ENCODE measurements around the gene CRIP1. TPM values are rescaled to one million over a fixed set of nuclear protein-coding genes. Genes with fewer than 3 reads are reported as not detected.

CRIP1 gene
- total and polyA plus RNA-seq, 4 donors = 72.8 to 465 (median 301) TPM

DNA sequence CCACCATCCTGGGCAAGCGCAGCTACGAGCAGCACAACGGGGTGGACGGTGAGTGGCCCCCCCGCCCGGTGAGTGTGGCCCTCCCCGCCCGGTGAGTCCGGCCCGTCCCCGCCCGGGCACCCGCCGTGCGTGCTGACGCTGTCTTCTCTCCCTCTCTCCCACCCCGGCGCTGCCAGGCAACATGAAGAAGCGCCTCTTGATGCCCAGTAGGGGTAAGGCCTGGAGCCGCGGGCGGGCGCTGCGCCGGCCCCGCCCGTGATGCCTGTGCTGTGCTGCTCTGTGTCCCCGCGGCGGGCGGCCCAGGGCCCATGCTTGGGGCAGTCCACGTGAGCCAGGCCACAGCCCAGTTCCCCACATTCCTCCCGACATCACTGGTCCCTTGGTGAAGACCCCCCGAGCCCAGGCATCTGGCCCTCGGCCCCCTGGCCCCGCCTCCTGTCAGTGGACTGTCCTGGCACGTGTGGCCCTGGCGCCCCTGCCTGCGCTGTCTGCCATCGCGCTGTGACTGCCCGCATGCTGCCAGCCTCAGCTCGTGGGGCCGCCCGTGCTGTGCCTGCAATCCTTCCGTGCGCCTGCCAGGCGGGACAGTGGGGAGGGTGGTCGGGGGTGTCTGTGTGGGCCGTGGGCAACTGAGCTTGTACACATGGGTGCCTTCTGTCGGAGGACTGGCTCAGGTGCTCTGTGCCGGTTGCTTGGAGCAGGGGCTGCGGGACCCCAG lies 20.0 kb upstream of the CRIP1 start:
- WGBS, 2 donors = 90 to 92% methylated on average over 50 to 53 of the region's 53 CpGs
- no peak overlapping the region for H3K9ac ChIP-seq (ENCODE audit: insufficient read depth in 1 of 2, low read length in 2 of 2)
- peak overlapping the region; percentile 7 to 91 for H3K27ac ChIP-seq (ENCODE audit: low read depth in 1 of 2, low read length in 1 of 2)
- no peaks in the 10 kb centered on the region for H3K27me3 ChIP-seq (ENCODE audit: control insufficient read depth in 3 of 3, insufficient read depth in 3 of 3, low read length in 2 of 3)
- no peak for TF ChIP-seq CTCF (IDR thresholded peaks at IDR 0.05; ENCODE audit: control extremely low read depth, extremely low read depth)
- no peak for ATAC-seq (ENCODE audit: insufficient read depth, low FRiP score)
- peaks cover 4 to 47% (median 14%) of the 10 kb centered on the region in 5 donors for H3K4me1 ChIP-seq (ENCODE audit: control insufficient read depth in 5 of 5, insufficient read depth in 5 of 5, low read length in 5 of 5)
- no peaks in the 10 kb centered on the region for H3K9me3 ChIP-seq (ENCODE audit: control insufficient read depth in 4 of 4, insufficient read depth in 3 of 4, low read length in 3 of 4)
- H3K4me3 ChIP-seq = no peak overlapping the region
- no peak for DNase-seq
- H3K36me3 ChIP-seq (ENCODE audit: control insufficient read depth in 4 of 4, insufficient read depth in 4 of 4, low read length in 4 of 4) = peaks cover 0 to 62% (median 12%) of the 10 kb centered on the region in 4 donors

- Histone ChIP-seq H3K36me3 (ENCODE audit: control insufficient read depth in 4 of 4, insufficient read depth in 4 of 4, low read length in 4 of 4) (peaks cover 0 to 58% (median 12%) of the 10 kb centered on the region in 4 donors), H3K4me3 (no peak overlapping the region), H3K9me3 (ENCODE audit: control insufficient read depth in 4 of 4, insufficient read depth in 3 of 4, low read length in 3 of 4) (no peaks in the 10 kb centered on the region), H3K9ac (ENCODE audit: insufficient read depth in 1 of 2, low read length in 2 of 2) (no peak overlapping the region), H3K4me1 (ENCODE audit: control insufficient read depth in 5 of 5, insufficient read depth in 5 of 5, low read length in 5 of 5) (peaks cover 4 to 54% (median 18%) of the 10 kb centered on the region in 5 donors), H3K27ac (ENCODE audit: low read depth in 1 of 2, low read length in 1 of 2) (peak overlapping the region; percentile 7 to 91), H3K27me3 (ENCODE audit: control insufficient read depth in 3 of 3, insufficient read depth in 3 of 3, low read length in 2 of 3) (no peaks in the 10 kb centered on the region)
- no peak for TF ChIP-seq CTCF (IDR thresholded peaks at IDR 0.05; ENCODE audit: control extremely low read depth, extremely low read depth)
- 90 to 96% methylated on average over 16 to 20 of the region's 20 CpGs for WGBS, 2 donors
- DNase-seq = no peak
- no peak for ATAC-seq (ENCODE audit: insufficient read depth, low FRiP score)
Observed at GRCh38 chr14:105467249-105467941, 19.3 kb upstream of the CRIP1 start.

DNA sequence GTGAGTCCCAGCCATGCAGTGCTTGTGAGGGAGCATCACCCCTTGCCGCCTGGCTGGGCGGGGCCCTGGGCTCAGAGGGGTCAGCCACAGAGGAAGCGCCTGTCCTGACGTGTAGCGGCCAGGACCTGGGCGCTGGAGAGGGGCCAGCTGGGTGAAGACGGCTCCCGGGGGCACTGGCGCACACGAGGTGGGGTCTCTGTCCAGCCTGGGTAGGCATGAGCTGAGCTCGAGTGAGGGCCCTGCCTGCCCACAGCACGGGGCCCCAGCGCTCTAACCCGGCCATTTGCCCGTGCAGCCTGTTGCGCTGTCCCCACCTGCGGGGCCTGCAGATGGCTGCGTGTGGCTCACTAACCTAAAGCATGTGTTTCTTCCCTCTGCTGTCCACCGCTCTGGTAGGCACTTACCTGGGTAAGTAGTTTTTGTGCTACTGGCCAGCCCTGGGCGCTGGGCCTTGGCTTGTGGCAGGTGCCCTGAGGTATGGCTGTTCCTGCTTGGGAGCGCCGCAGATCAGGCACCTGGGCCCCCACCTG lies 18.7 kb upstream of the CRIP1 start:
- Histone ChIP-seq H3K27me3 (ENCODE audit: control insufficient read depth in 3 of 3, insufficient read depth in 3 of 3, low read length in 2 of 3) (no peaks in the 10 kb centered on the region), H3K4me1 (ENCODE audit: control insufficient read depth in 5 of 5, insufficient read depth in 5 of 5, low read length in 5 of 5) (peaks cover 4 to 60% (median 22%) of the 10 kb centered on the region in 5 donors), H3K9me3 (ENCODE audit: control insufficient read depth in 4 of 4, insufficient read depth in 3 of 4, low read length in 3 of 4) (no peaks in the 10 kb centered on the region), H3K27ac (ENCODE audit: low read depth in 1 of 2, low read length in 1 of 2) (peak overlapping the region in 1 of 2 donors; percentile 91), H3K4me3 (no peak overlapping the region), H3K9ac (ENCODE audit: insufficient read depth in 1 of 2, low read length in 2 of 2) (no peak overlapping the region), H3K36me3 (ENCODE audit: control insufficient read depth in 4 of 4, insufficient read depth in 4 of 4, low read length in 4 of 4) (peaks cover 0 to 56% (median 12%) of the 10 kb centered on the region in 4 donors)
- no peak for TF ChIP-seq CTCF (IDR thresholded peaks at IDR 0.05; ENCODE audit: control extremely low read depth, extremely low read depth)
- WGBS, 2 donors = 89 to 92% methylated on average over 22 of the region's 22 CpGs
- no peak for ATAC-seq (ENCODE audit: insufficient read depth, low FRiP score)
- no peak for DNase-seq

All from lung (tissue), 12 donors.